H1 (cell line): Measurements from ENCODE around the gene FBXO2. TPM values are rescaled to one million over a fixed set of nuclear protein-coding genes. Genes with fewer than 3 reads are reported as not detected.

Experiments
- CBX5 ChIP-seq: fragments of 300-800, 300-1000 bp; sonication (generic); IDR thresholded peaks from 2 replicates; pipeline ENCODE4 v1.7.1; 2016; ENCODE audit warnings: antibody characterized with exemption, low read length, low read depth
- CTBP2 ChIP-seq: IDR thresholded peaks from 2 replicates; pipeline ENCODE4 v1.7.0; 2011; ENCODE audit warnings: borderline replicate concordance, mild to moderate bottlenecking, moderate library complexity, mixed read lengths, low read length; ENCODE audit not compliant: insufficient read depth, insufficient read length
- POU5F1 ChIP-seq: IDR thresholded peaks from 2 replicates; pipeline ENCODE4 v1.6.1; 2011; ENCODE audit warnings: low read depth, mild to moderate bottlenecking, low read length, moderate library complexity
- RAD21 ChIP-seq, 2 experiments: IDR thresholded peaks in 1 of 2; conservative IDR thresholded peaks in 1 of 2; 2 replicates each; pipeline ENCODE4 v1.6.1; 2011; ENCODE audit warnings: low read depth in 2 of 2, low read length in 2 of 2, improper control_type of control experiment in 1 of 2, inconsistent platforms in 1 of 2, mild to moderate bottlenecking in 1 of 2, moderate library complexity in 1 of 2
- RBBP5 ChIP-seq: IDR thresholded peaks from 2 replicates; pipeline ENCODE4 v1.7.1; 2012; ENCODE audit warnings: low read depth, mild to moderate bottlenecking, inconsistent platforms, low read length, moderate library complexity, borderline replicate concordance
- RXRA ChIP-seq: IDR thresholded peaks from 2 replicates; pipeline ENCODE4 v1.6.1; 2011; ENCODE audit warnings: low read depth, mild to moderate bottlenecking, low read length, moderate library complexity; ENCODE audit not compliant: insufficient read depth
- SAP30 ChIP-seq: fragments of 300-600 bp; sonication (generic); IDR thresholded peaks from 2 replicates; pipeline ENCODE4 v1.7.1; 2012; ENCODE audit warnings: low read length, moderate library complexity, mild to moderate bottlenecking, inconsistent platforms; ENCODE audit not compliant: insufficient read depth, insufficient replicate concordance
- TBP ChIP-seq: IDR thresholded peaks from 2 replicates; pipeline ENCODE4 v1.6.1; 2011; ENCODE audit warnings: low read depth, low read length, improper control_type of control experiment
- TCF12 ChIP-seq: IDR thresholded peaks from 2 replicates; pipeline ENCODE4 v1.6.1; 2011; ENCODE audit warnings: low read depth, mild to moderate bottlenecking, low read length
- polyA plus RNA-seq, 7 experiments: library from polyadenylated mRNA; depleted of rRNA in 3 of 7; stranded (reverse) in 5 of 7; unstranded in 2 of 7; fragments of >200 nt in 5 of 7; fragments of 200-250 nt in 2 of 7; gene quantifications; 1 replicate in 5 of 7; 2 replicates in 1 of 7; 4 replicates in 1 of 7; pipeline versions ENCODE4 v1.2.1 to v1.2.3, GENCODE V29; 2011 to 2013; ENCODE audit warnings: missing spikeins in 2 of 7, mixed read lengths in 2 of 7
- total RNA-seq: library from RNA; stranded (reverse); fragmentation: NEBNext Ultra II Directional; extraction: Animal tissue kit (Norgen Biotek cat#: 25700); gene quantifications from 2 replicates; pipeline ENCODE4 v1.2.1, GENCODE V29; 2021
- TF ChIP-seq, protein P1 (sequence below): IDR thresholded peaks from 2 replicates; pipeline ENCODE4 v1.6.1; 2012; ENCODE audit warnings: low read length, inconsistent platforms
- TF ChIP-seq, protein P2 (sequence below): IDR thresholded peaks from 2 replicates; pipeline ENCODE4 v1.6.1; 2012; ENCODE audit warnings: inconsistent platforms

The FBXO2 gene
- total and polyA plus RNA-seq, 2 of the 8 experiments (the other 6 are each of a cell fraction or from before 2014, with no cell fraction given), result 51.3 to 57.9 TPM

DNA sequence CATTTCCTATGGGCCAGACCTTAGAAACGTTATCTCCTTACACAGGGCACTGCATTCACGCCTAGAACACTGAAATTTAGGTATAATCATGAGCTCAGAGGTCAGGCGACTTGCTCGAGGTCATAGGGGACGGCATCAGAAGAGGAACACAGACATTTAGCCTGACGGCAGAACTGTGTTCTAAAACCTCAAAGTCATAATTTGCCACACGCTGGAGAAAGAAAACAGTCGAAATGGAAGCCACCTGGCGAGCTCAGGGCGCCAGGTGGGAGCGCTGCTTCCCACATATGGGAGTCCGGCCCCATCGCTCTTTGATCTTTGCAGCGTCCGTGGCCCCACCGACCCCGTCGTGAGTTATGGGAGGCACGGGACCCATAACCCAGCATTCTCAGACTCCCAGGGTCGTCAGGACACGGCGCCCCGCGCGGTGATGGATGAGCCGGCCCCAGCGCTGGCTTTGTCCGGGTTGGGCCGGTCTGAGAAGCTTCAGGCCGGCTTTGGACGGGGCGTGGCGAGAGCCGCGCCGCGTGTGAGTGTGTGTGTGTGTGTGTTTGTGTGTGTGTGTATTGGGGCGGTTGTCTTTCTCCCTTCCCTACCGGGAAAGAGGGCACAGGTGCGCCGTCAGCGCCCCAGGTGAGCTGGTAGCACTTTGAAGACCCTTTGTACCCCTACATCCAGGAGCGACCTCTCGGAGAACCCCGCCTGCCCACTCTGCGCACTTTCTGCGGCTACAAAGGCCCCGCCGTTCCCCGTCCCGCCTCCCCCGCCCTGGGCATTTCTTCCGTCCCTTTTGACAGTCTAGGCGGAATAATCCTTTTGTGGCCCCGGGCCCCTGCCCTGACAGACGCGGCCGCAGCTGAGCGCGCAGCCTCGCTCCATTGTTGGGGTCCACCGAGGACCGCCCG is 36.4 kb upstream of the FBXO2 start (continued):
- no peak for TF ChIP-seq CTBP2
- TF ChIP-seq, protein P1, sequence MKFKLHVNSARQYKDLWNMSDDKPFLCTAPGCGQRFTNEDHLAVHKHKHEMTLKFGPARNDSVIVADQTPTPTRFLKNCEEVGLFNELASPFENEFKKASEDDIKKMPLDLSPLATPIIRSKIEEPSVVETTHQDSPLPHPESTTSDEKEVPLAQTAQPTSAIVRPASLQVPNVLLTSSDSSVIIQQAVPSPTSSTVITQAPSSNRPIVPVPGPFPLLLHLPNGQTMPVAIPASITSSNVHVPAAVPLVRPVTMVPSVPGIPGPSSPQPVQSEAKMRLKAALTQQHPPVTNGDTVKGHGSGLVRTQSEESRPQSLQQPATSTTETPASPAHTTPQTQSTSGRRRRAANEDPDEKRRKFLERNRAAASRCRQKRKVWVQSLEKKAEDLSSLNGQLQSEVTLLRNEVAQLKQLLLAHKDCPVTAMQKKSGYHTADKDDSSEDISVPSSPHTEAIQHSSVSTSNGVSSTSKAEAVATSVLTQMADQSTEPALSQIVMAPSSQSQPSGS, result no peak; the same call in 1 of the 2 replicates
- TF ChIP-seq, protein P2, sequence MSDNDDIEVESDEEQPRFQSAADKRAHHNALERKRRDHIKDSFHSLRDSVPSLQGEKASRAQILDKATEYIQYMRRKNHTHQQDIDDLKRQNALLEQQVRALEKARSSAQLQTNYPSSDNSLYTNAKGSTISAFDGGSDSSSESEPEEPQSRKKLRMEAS, result 0 out of 2 replicates have a peak, but pooled peaks have one; percentile 31
- no peak; a peak in 1 of 4 replicates for TF ChIP-seq RAD21 (IDR thresholded peaks at IDR 0.05 in 1 of 2, conservative IDR thresholded peaks at IDR 0.05 in 1 of 2; ENCODE audit: low read depth in 2 of 2, low read length in 2 of 2)
- peak; percentile 69 for TF ChIP-seq SAP30
- no peak for TF ChIP-seq RBBP5
- TF ChIP-seq CBX5, result no peak
- TF ChIP-seq TCF12, result no peak
- TF ChIP-seq TBP, result no peak
- no peak for TF ChIP-seq RXRA
- TF ChIP-seq POU5F1, result no peak
- TF ChIP-seq, all 59 proteins: peak for 13
